H9 (cell line): ENCODE data around the gene MYO18A. TPM values are rescaled to one million over a fixed set of nuclear protein-coding genes. Genes with fewer than 3 reads are reported as not detected.

ENCODE experiments used
- DNase-seq: peaks from one replicate; pipeline ENCODE4 v3.0.0-alpha.2; 2017
- H2AFZ ChIP-seq: one replicate; pipeline ENCODE4 v1.6.1; 2013; ENCODE audit warnings: mild to moderate bottlenecking, low read length, control low read depth, moderate library complexity
- H2AK5ac ChIP-seq: 2 replicates; pipeline ENCODE4 v1.6.1; 2013; ENCODE audit warnings: low read length, control low read depth, mixed read lengths; ENCODE audit not compliant: insufficient read length
- H2BK120ac ChIP-seq: one replicate; pipeline ENCODE4 v1.6.1; 2013; ENCODE audit warnings: low read depth, mild to moderate bottlenecking, low read length, control low read depth, inconsistent platforms; ENCODE audit not compliant: poor library complexity, severe bottlenecking
- H2BK12ac ChIP-seq: 2 replicates; pipeline ENCODE4 v1.6.1; 2013; ENCODE audit warnings: low read length, control low read depth, mixed read lengths, low read depth; ENCODE audit not compliant: insufficient read length
- H2BK15ac ChIP-seq: 2 replicates; pipeline ENCODE4 v1.6.1; 2013; ENCODE audit warnings: low read depth, low read length, control low read depth
- H2BK20ac ChIP-seq: one replicate; pipeline ENCODE4 v1.6.1; 2013; ENCODE audit warnings: low read depth, mild to moderate bottlenecking, low read length, control low read depth, inconsistent platforms; ENCODE audit not compliant: poor library complexity, severe bottlenecking
- H2BK5ac ChIP-seq: 2 replicates; pipeline ENCODE4 v1.6.1; 2013; ENCODE audit warnings: low read length, control low read depth, mixed read lengths; ENCODE audit not compliant: insufficient read length
- H3K14ac ChIP-seq: 2 replicates; pipeline ENCODE4 v1.6.1; 2013; ENCODE audit warnings: low read length, control low read depth; ENCODE audit not compliant: insufficient read depth
- H3K18ac ChIP-seq: 2 replicates; pipeline ENCODE4 v1.6.1; 2013; ENCODE audit warnings: low read depth, mild to moderate bottlenecking, mixed read lengths, low read length, control low read depth; ENCODE audit not compliant: insufficient read length
- H3K23ac ChIP-seq: 2 replicates; pipeline ENCODE4 v1.6.1; 2013; ENCODE audit warnings: low read length, control low read depth, mixed read lengths, low read depth; ENCODE audit not compliant: insufficient read length
- H3K23me2 ChIP-seq: 2 replicates; pipeline ENCODE4 v1.6.1; 2013; ENCODE audit warnings: low read depth, mild to moderate bottlenecking, mixed read lengths, low read length, control low read depth; ENCODE audit not compliant: insufficient read length, poor library complexity, severe bottlenecking
- H3K27ac ChIP-seq: 2 replicates; pipeline ENCODE4 v1.5.1; 2013; ENCODE audit warnings: low read length, control low read depth, mixed read lengths, low read depth; ENCODE audit not compliant: insufficient read length
- H3K27me3 ChIP-seq: 2 replicates; pipeline ENCODE4 v1.6.1; 2013; ENCODE audit warnings: low read length, control low read depth, inconsistent platforms; ENCODE audit not compliant: insufficient read depth
- H3K4ac ChIP-seq: 2 replicates; pipeline ENCODE4 v1.6.1; 2013; ENCODE audit warnings: low read depth, mild to moderate bottlenecking, control low read depth, inconsistent platforms, low read length, moderate library complexity
- H3K4me1 ChIP-seq: 2 replicates; pipeline ENCODE4 v1.6.1; 2013; ENCODE audit warnings: low read length, control low read depth, inconsistent platforms; ENCODE audit not compliant: insufficient read depth
- H3K4me2 ChIP-seq: 2 replicates; pipeline ENCODE4 v1.6.1; 2013; ENCODE audit warnings: low read length, control low read depth, mixed read lengths; ENCODE audit not compliant: insufficient read length, insufficient read depth
- H3K56ac ChIP-seq: 2 replicates; pipeline ENCODE4 v1.6.1; 2013; ENCODE audit warnings: low read depth, mild to moderate bottlenecking, mixed read lengths, low read length, control low read depth; ENCODE audit not compliant: insufficient read length
- H3K79me1 ChIP-seq: 2 replicates; pipeline ENCODE4 v1.6.1; 2013; ENCODE audit warnings: low read depth, mild to moderate bottlenecking, moderate library complexity, low read length, control low read depth, inconsistent platforms; ENCODE audit not compliant: insufficient read depth, poor library complexity, severe bottlenecking
- H3K79me2 ChIP-seq: 2 replicates; pipeline ENCODE4 v1.6.1; 2013; ENCODE audit warnings: low read length, control low read depth, inconsistent platforms; ENCODE audit not compliant: insufficient read depth
- H3K9ac ChIP-seq: 2 replicates; pipeline ENCODE4 v1.6.1; 2013; ENCODE audit warnings: low read length, control low read depth, mixed read lengths; ENCODE audit not compliant: insufficient read length; ENCODE audit errors: extremely low read depth
- H3K9me3 ChIP-seq: one replicate; pipeline ENCODE4 v1.6.1; 2013; ENCODE audit warnings: low read depth, low read length, inconsistent platforms; ENCODE audit not compliant: control insufficient read depth
- H3T11ph ChIP-seq: one replicate; pipeline ENCODE4 v1.6.1; 2013; ENCODE audit warnings: mild to moderate bottlenecking, low read length, control low read depth, inconsistent platforms
- H4K20me1 ChIP-seq: one replicate; pipeline ENCODE4 v1.6.1; 2013; ENCODE audit not compliant: control insufficient read depth, insufficient read length, insufficient read depth
- H4K5ac ChIP-seq: 2 replicates; pipeline ENCODE4 v1.6.1; 2013; ENCODE audit warnings: low read depth, mild to moderate bottlenecking, mixed read lengths, low read length, control low read depth; ENCODE audit not compliant: insufficient read length
- H4K8ac ChIP-seq: replicated peaks from 2 replicates; pipeline ENCODE4 v1.6.1; 2013; ENCODE audit warnings: low read length, control low read depth, mixed read lengths, low read depth; ENCODE audit not compliant: insufficient read length
- H4K91ac ChIP-seq: 2 replicates; pipeline ENCODE4 v1.6.1; 2013; ENCODE audit warnings: low read depth, mild to moderate bottlenecking, moderate library complexity, mixed read lengths, low read length, control low read depth; ENCODE audit not compliant: insufficient read length
- H3K27ac Mint-ChIP-seq, 3 experiments: 2 replicates in 2 of 3; 3 replicates in 1 of 3; pipeline ENCODE4 v1.8.0; 2020 to 2021; ENCODE audit warnings: mixed read lengths in 3 of 3, mild to moderate bottlenecking in 1 of 3, moderate library complexity in 1 of 3
- H3K27me3 Mint-ChIP-seq: 2 replicates; pipeline ENCODE4 v1.8.0; 2021; ENCODE audit warnings: low read depth, mild to moderate bottlenecking, moderate library complexity, mixed read lengths
- H3K36me3 Mint-ChIP-seq, 3 experiments: 2 replicates in 2 of 3; 3 replicates in 1 of 3; pipeline ENCODE4 v1.8.0; 2020 to 2021; ENCODE audit warnings: low read depth in 3 of 3, mixed read lengths in 3 of 3; ENCODE audit not compliant: insufficient read depth in 1 of 3
- H3K4me1 Mint-ChIP-seq, 2 experiments: 2 replicates each; pipeline ENCODE4 v1.8.0; 2020; ENCODE audit warnings: mixed read lengths in 2 of 2
- H3K4me3 Mint-ChIP-seq, 2 experiments: 2 replicates in 1 of 2; 3 replicates in 1 of 2; pipeline ENCODE4 v1.8.0; 2020 to 2021; ENCODE audit warnings: mild to moderate bottlenecking in 2 of 2, mixed read lengths in 2 of 2, moderate library complexity in 1 of 2
- H3K9me3 Mint-ChIP-seq, 2 experiments: 2 replicates in 1 of 2; 3 replicates in 1 of 2; pipeline ENCODE4 v1.8.0; 2020; ENCODE audit warnings: mild to moderate bottlenecking in 2 of 2, mixed read lengths in 2 of 2, moderate library complexity in 1 of 2
- CTCF ChIP-seq: fragments of 200-600 bp; sonication (generic); conservative IDR thresholded peaks from 3 replicates; pipeline ENCODE4 v1.8.0; 2021; ENCODE audit warnings: antibody characterized with exemption, mild to moderate bottlenecking
- WGBS: extraction: QIAGEN DNeasy Blood & Tissue Kit; methylation state at CpG from one replicate; pipeline ENCODE4 v1.1.7; 2013; ENCODE audit warnings: missing lambda C conversion rate, low lambda C conversion rate, mixed read lengths; ENCODE audit not compliant: insufficient read length; ENCODE audit errors: extremely low coverage; 5-methylcytosine and 5-hydroxymethylcytosine counted together
- total RNA-seq: library from RNA; stranded (reverse); gene quantifications from 2 replicates; pipeline ENCODE4 v1.2.1, GENCODE V29; 2021

MYO18A gene
- total RNA-seq, 1 experiment from 2014 or later, result 21.6 TPM

GRCh38 chr17:29165800-29166506 is 14.2 kb downstream of the MYO18A start:
- Histone ChIP-seq H2AK5ac (no peak overlapping the region), H3K4me2 (no peak overlapping the region), H3K27ac (no peak overlapping the region), H3K56ac (no peak overlapping the region), H3K79me1 (no peaks in the 10 kb centered on the region), H3T11ph (no peak overlapping the region), H4K5ac (no peak overlapping the region), H3K79me2 (peaks cover 2% of the 10 kb centered on the region; the same call in 1 of the 2 replicates), H3K27me3 (no peaks in the 10 kb centered on the region), H4K91ac (no peak overlapping the region), H2BK5ac (no peak overlapping the region), H3K23ac (no peak overlapping the region), H2BK20ac (no peak overlapping the region), H3K4me1 (no peaks in the 10 kb centered on the region), H4K20me1 (no peaks in the 10 kb centered on the region), H3K23me2 (no peaks in the 10 kb centered on the region), H3K18ac (no peak overlapping the region), H2AFZ (no peak overlapping the region), H2BK15ac (no peak overlapping the region), H4K8ac (no peak overlapping the region), H3K9me3 (no peaks in the 10 kb centered on the region), H2BK120ac (no peak overlapping the region), H3K4ac (no peak overlapping the region), H2BK12ac (no peak overlapping the region), H3K14ac (no peak overlapping the region), H3K9ac (no peak overlapping the region)
- H3K4me3 Mint-ChIP-seq, result no peak overlapping the region
- H3K9me3 Mint-ChIP-seq, result no peaks in the 10 kb centered on the region
- H3K36me3 Mint-ChIP-seq, result peaks cover 9 to 16% (median 14%) of the 10 kb centered on the region in 3 experiments; a peak in 6 of 7 replicates
- no peaks in the 10 kb centered on the region for H3K27me3 Mint-ChIP-seq
- peaks cover 9 to 12% of the 10 kb centered on the region in 2 experiments for H3K4me1 Mint-ChIP-seq
- H3K27ac Mint-ChIP-seq, result no peak overlapping the region
- peak; percentile 46 for DNase-seq
- no CpG with 5 or more reads among the region's 32 CpGs for WGBS
- no peak for TF ChIP-seq CTCF
